HPDE6-E6E7 (cell line): Measurements from ENCODE around the gene MYO1H.
"Not testable (repeated sequence)": the region's sequence is repeated elsewhere in the genome, so short reads cannot be mapped to it uniquely, and the experiment has no call there.

ENCODE experiments used
- DNase-seq: peaks from one replicate; pipeline ENCODE4 v3.0.0; 2011; ENCODE audit warnings: missing footprints; ENCODE audit errors: extremely low spot score

The MYO1H gene

GRCh38 chr12:109347589-109347988, at the start of gene MYO1H:
Gene MYO1H, plus strand, starts transcription at chr12:109347900. Its CDS starts 61 bp downstream, at chr12:109347961.
- no peak for DNase-seq

DNA sequence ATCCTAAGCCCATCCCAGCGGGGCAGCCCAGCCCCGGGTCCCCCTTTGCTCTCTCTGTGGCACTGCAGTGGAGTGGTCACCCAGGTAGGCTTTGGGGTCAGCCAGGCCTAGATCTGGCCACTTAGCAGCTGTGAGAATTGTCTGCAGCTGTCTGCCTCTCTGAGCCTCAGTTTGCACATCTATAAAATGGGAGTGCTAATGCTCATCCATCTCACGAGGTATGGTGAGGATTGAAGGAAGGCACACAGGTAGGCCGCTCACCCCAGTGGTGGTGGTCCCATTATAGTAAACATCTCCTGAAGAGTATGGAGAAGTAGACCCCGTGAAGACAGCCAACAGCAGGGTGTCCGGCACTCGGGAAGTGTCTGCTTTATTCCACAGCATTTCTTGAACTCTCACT, 47.9 kb upstream of the MYO1H start:
- no peak for DNase-seq

DNA sequence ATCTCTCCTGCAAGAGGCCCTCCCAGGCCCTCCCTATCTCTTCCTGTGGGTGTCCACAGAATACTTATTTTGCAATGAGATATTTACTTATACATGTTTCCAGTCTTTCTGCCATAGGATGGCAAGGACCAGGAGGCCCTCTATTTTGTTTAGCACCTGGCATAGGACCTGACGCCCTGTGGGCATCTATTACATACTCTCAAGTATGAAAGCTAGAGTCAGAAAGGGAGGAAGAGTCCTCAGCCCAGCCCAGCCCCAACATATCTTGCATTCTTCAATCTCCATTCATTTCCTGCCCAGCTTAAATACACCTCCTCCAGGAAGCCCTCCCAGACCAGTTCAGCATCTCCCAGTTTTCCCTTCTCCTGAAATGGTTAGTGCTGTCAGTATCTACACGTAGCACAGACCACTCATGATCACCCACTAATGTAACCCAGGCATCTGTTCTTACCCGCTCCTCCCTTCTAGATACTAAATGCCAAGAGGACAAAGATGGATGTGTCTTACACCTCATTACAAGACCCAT, 46.0 kb upstream of the MYO1H start:
- DNase-seq = no peak

- peak; percentile 10 for DNase-seq
Measured at GRCh38 chr12:109302358-109302757, 45.3 kb upstream of the MYO1H start.

GRCh38 chr12:109302770-109303169, 44.9 kb upstream of the MYO1H start:
- DNase-seq = no peak

DNA sequence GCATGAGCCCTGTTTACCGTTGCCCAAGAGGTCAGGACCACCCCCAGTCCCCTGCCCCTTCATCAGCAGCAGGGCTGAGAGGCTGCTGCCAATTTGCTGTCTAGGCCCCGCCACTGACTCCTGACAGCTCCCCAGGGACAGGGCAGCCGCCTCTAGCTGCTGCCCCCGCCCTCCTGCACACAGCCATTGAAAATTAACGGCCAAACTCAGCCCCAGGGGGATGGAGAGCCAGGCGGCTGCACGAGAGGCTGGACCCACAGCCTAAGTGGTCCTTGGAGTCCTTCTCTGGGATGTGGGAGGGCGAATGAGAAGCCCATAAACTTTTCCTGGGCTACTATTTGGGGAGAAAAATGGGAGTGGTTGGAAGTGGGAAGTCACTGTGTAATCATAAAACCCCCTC, 43.2 kb upstream of the MYO1H start:
- DNase-seq = no peak

DNA sequence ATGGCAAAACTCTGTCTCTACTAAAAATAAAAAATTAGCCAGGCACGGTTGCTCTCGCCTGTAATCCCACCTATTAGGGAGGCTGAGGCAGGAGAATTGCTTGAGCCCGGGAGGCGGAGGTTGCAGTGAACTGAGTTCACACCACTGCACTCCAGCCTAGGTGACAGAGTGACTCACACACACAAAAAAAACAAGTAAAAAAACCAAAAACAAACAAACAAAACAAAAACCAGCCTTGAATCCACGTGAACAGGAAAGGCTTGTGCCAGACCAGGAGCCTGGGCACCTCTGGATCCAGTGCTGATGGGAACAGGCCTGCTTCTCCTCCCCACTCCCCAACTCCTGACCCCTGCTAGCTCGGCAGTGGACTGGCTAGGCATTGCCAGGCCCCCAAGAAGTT, 42.2 kb upstream of the MYO1H start:
- no peak for DNase-seq

DNA sequence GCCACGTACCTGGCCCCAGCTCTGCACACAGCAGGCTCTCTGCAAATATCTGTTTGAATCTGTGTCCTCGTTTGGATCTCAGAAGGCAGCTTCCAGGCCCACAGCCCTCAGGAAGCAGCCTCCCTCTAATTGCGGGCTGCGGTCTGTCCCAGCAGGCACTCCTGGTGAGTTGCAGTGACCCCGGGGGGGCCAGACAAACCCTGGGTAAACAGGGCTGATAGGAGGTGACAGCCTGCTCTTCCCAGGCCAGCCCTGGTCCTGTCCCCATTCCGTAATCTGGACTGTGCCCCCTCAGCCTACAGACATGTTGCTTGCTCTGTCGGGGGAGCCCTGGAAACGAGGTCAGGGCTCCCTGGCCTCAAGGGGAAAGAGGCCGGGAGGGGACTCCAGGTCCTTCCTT, 40.6 kb upstream of the MYO1H start:
- DNase-seq = no peak

GRCh38 chr12:109308534-109309380, 38.9 kb upstream of the MYO1H start, which contains the start of gene FOXN4:
Gene FOXN4, minus strand, starts transcription at chr12:109309284. Its CDS starts 963 bp downstream, at chr12:109308321.
- no peak for DNase-seq

DNA sequence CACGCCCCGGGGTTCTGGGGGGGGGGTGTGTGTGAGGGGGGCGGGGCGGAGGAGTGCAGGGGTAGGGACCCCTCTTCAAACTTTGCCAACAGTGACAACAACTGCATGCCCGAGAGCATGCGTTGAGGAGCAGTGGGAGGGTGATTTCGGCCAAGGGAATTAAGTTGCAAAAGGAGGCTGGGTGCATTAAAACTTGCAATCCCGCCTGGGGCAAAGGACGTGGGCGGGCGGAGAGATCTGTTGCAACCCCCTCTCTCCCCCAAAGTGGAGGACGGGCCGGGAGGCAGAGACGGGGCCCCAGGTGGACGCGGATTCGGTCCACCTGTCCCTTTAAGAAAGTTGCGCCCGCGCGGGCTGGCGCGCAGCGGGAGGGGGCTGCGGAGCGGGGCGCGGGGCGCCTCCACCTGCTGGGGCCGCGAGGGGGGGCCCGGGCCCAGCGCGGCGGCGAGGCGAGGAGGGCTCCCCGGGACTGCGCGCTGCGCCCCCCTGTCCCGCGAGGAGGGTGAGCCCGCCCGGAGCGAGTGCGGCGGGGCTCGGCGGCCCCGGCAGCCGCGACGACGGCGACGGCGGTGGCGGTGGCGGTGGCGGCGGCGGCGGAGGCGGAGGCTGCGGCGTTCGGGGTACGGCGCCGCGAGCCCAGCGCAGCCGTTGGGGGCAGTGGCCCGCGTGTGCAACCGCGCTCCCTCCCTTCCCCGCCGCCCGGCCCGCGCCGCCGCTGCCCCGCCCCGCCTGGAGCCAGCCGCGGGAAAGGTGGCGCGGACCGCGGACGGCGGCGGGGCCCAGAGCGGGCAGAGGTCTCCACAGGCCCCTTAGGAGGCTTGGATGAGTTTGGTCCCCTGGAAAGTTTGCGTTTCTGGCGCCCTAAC, 38.1 kb upstream of the MYO1H start:
- no peak for DNase-seq

DNA sequence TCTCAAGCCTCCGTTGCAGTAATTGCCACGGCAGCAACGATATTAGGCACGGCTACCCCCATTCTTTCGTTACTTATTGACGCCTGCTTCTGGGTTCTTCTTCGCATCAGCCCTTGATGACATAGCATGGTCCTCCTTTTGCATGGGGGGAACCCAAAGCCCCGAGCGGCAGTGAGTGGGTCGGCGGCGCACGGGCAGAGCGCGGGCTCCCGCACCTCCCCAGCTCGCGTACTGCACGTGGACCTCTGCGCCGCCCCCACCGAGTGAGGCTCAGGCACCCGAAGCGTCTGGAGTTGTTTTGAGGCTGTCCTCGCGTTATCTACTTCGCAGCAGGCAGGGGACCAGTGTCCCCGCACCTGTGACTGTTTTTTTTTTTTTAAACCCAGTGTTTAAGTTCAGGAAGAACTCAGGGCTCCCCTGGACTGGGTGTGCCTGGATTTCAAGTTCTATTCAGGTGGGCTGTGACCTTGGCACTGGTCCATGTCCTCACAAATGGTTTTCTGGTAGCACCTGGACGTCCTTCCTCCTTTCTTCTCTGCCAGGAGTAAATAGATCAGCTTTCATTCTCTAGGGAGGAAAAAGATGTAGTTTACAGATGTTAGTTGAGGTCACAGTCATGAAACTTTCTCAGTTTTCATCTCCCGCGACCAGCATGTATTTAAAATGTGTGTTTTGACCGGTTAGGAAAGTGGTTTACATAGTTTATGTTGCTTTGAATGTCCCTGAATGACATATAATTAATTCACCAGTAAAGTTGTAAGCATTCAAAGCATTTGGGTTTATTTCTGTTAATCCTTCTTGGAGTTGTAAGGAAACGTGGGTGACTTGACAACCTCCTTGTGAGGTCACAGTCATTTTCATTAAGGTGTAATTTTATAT, 37.2 kb upstream of the MYO1H start:
- DNase-seq = no peak

GRCh38 chr12:109321294-109321693, 26.4 kb upstream of the MYO1H start:
- DNase-seq = not testable (repeated sequence)

GRCh38 chr12:109329003-109329402, 18.7 kb upstream of the MYO1H start:
- DNase-seq = no peak

DNA sequence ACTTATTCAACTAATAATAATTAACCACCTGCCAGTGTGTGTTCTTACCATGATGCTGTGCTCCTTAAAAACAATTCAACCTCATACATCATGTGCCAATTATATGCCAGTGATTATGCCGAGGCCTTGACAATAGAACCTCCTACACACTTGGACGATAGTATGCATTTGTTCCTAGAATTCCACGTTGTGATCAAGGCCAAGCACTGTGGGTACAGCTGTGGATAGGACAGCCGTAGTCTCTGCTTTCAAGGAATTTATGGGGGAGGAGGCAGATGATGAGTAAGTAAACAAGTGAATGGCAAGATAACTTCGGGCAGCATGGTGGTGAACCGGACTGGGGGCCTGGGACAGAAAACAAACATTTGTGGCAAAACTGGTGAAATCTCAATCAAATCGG, 18.0 kb upstream of the MYO1H start:
- DNase-seq = no peak

DNA sequence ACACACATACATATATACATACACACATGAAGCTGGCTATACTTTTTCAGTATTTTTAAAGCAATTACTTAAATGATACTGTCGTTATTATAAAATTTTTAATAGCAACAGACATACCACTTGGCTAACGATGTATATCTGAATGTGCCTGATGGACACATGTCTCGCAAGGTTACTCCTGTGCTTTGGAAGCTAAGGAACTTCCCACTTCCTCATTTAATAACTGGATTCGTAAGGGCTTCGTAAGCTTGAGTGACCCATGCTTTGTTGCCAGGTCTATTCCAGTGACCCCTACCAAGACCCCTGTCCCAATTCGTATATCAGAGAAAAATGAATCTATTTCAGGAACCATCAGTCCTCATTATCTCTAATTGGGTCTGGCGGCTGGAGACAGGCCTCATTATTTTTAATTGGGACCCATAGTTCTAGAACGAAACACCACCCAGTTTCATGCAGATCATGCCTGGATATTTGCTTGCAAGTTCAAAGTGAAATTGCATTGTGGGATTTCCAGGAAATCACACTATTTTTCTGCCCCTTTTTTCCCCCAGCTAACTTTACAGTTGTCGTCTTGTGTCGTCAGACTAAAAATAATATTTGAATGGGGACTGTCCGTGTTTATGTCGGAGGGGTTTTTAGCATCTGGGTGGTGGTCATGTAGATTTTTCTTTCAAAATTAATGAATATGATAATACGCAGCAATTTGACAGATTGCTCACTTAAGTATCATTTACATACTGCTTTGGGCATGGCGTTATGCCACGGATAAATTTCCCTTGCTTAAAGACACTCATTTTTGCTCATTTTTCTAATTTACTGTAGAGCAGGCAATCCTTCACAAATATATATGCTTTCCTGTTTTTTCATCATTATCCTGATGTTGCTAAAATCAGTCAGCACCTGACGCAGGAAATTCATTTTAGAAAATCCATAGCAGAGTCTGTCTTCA, 17.1 kb upstream of the MYO1H start:
- no peak for DNase-seq

GRCh38 chr12:109331301-109331952, 16.3 kb upstream of the MYO1H start:
- DNase-seq = no peak

DNA sequence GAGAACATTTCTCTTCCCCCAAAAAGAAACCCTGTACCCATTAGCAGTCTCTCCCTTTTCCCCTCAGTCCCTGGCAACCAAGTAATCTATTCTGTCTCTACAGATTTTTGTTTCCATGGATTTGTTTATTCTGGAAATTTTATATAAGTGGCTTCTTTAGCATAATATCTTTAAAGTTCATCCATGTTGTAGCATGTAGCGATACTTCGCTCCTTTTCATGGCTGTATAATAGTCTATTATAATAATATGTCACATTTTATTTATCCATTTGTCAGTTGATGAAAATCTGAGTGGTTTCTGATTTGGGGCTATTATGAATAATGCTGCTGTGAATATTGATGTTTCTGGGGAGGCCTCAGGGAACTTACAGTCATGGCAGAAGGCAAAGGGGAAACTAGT, 12.8 kb upstream of the MYO1H start:
- DNase-seq = no peak

GRCh38 chr12:109336593-109336992, 11.1 kb upstream of the MYO1H start:
- DNase-seq = no peak

GRCh38 chr12:109343677-109344076, 4.0 kb upstream of the MYO1H start:
- DNase-seq = no peak

DNA sequence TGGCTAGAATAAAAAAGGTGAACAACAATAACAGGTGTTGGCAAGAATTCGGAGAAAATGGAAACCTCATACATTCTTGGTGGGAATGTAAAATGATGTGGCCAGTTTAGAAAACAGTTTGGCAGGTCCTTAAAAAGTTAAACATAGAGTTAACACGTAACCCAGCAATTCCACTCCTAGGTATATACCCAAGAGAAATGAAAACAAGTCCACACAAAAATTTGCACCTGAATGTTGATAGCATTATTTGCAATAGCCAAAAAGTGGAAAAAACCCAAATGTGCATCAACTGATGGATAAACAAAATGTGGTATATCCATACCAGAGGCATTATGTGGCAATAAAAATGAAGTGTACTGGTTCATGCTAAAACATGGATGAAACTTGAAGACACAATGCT, 2.3 kb upstream of the MYO1H start:
- no peak for DNase-seq
